Glomerular visceral epithelial cell (primary cell): Measurements from ENCODE around the gene NUDCD3.

ENCODE experiments used
- DNase-seq: peaks from one replicate; pipeline ENCODE4 v3.0.0-alpha.2; 2016; ENCODE audit errors: extremely low spot score

The NUDCD3 gene

DNA sequence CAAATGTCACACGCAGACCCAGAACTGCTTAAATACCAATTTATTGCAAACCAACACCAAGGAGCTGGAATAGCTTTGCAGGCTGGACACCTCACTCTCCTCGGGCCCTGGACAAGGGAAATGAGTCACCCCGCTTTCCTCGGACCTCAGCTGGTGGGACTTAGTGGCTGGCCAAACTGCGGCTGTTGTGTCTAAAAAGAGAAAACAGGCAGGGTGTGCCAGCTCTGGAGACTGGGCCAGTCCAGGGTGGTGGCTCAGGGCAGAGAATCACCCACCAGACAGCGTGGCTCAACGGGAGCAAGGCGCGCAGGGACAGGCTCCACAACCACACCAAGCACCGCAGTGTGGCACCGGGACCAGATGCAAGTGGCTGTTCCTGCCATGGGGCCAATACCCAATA is 106.9 kb downstream of the NUDCD3 start:
- DNase-seq = peak; percentile 76

DNA sequence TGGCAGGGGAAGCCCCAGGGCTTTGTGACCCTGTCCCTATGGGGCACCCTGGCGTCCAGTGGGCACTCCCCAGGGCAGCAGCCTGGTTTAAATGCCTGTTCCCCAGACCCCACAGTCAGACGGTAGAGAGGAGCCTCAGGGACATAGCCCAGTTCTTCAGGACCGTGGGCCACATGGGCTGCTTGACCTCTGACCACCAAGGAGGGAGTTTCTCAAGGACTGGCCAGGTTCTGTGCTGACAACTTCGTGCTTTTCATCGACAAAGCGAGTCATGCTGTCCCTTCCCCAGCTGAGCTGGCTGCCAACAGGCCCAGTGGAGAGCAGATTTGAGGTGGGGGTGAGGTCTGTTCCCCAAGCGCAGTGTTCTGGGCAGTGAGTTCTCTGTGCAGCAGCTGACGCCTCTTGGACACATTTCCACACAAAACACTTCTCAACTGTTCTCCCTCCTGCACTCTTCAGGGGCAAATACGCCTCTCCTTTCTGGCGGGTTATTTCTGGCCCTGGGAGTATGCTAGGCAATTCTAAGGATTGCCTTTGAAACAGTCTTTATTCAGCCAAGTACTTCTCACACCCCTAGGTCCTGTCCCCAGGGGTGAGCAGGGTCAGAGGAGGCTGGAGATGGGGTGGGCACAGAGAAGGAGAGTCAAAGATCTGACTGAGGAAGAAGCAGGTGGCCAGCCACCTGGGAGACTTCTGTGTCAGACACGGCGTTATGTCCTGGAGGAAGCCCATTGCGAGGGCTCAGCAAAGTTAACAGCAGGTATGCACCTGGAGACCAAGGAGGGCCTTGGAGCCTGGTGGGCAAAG is 107.8 kb downstream of the NUDCD3 start:
- no peak for DNase-seq

DNA sequence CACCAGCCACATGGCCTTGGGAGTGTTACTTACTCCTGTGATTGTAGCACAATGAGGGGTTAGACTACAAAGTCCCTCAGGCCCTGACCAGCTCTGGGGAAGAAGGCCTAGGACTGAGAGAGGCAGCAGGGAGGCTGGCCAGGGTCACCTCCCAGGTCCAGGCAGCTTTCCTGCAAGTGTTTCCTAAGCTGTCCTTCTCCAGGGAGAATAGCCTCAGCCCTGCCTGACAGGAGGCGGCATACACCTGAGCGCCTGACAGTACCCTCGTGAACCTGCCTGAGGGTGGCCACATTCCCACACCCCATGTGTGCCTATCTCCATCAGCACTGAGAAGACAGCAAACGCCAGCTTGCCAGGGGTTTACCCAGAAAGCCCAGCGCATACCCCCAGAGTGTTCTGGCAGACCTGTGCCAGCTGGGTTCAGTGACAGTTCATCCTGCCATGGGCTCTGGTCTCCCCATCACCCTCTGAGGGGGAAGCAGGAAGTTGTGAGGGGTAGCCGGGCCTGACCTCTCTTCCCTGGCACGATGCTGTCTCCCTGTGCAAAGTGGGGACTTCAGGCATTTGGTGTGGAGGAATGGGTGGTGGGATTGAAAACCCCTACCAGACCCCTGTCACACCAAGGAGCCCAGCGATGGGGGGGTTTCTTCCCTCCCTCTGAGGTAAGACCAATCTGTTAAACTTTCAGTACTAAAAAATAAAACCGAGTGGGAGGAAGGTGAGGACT is 108.8 kb downstream of the NUDCD3 start:
- no peak for DNase-seq

DNA sequence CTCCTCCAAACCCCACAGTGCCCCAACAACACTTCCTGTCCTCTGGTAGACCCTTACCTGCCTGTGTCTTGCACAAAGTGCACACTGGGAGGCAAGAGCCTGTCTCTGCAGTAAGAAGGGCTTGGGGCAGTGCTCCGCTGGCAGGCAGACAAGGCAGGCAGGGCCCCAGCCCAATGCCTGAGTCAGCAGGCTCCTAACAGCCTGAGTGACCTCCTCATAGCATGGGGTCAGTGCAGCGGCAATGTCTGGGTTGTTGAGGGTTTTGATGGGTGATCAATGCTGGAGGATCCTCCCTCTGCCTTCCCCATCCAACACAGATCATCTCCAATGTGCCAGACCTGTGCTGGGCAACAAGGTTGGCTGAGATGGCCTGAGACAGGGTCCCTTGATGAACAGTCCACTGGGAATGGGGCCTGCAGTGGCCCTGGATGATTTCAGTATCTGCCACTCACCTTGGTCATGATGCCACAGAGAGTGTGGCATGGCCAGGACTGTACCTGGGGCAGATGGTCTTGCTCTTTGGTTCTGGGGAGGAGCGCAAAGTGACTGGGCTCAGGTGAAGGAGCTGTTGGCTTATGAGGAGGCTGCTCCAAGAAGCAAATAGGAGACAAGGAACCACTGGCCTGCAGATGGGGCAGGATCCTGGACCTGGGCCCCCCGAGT is 109.5 kb downstream of the NUDCD3 start:
- no peak for DNase-seq

DNA sequence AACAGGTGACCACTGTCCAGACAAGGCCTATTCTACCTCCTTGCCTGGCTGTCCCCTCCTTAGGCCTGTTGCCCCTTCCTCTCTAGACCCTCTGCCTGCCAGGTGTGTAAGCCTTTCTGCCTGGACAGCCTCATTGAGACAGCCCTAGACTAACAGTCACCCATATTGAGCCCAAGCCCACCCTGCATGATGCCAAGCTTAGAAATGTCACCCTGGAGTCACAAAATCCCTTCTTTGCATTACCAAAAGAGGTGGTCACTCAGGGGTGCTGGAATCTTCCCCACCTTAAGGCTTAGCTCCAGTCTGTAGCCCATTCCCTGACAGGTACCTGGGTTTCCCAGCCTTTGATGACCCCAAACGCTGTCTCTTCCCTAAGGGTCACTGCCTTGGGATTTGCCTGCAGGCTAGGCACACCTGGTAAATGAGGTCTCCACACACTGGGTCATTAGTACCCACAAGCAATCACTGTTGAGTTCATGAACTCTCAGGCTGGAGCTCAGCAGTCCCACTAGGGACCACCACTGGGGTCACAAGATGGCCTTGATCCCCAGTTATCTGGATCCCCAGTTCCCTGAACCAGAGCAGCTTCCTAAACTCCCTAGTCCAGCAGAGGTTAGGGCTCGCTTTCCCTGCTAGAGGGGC is 110.1 kb downstream of the NUDCD3 start:
- no peak for DNase-seq

DNA sequence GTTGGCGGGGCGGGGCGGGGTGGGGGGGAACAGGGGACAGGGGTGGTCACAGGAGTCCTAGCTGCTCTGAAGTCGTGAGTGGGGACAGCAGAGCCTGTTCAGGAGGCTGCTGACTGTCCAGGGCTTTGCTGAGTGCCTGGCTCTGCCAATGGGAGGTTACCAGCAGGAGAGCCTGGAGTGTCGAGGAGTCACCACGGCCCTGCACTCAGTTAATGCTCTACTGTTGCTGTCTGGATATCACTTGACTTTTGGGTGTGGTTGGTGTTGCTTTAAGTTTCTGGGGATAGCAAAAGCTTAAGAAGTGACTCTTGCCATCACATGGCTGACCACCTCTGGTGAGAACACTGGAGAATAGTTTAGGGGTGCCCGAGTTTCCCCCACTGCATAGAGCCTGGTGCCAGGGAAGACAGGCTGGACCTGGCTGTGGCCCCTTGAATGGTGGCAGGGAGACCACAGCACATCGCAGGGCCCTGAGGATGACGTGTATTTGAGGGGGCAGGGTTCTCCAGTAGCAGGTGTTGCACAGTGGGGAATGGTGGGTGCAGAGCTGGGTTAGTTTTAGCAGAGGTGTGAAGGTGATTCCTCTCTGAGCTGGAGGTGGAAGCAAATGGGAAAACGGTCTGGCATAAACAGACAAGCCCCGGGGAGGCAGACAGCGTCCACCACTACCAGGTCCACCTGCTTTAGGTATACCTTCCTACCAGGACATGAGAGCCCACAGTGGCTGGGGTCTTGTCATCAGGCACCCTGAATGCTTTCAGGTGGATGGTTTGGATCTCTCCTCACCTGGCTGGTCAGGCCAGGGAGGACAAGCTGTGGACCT is 110.9 kb downstream of the NUDCD3 start:
- peak; percentile 32 for DNase-seq

DNA sequence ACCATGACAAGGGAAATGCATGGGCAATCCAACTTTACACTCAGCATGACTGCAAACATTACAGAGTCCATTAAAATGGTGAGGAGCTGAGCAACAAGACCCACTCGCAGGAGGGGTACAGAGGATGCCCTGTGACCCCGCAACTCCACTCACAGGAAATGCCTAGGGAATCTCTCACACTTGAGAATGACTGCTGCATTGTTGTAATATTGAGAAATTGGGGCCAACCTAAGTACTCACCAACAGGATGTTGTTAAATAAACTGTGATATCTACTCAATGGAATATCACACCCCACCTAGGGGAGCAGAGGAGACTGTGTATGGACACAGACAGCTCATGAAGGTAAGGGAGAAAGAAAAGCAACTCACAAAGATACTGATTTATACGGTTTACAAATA is 111.7 kb downstream of the NUDCD3 start:
- peak; percentile 45 for DNase-seq

DNA sequence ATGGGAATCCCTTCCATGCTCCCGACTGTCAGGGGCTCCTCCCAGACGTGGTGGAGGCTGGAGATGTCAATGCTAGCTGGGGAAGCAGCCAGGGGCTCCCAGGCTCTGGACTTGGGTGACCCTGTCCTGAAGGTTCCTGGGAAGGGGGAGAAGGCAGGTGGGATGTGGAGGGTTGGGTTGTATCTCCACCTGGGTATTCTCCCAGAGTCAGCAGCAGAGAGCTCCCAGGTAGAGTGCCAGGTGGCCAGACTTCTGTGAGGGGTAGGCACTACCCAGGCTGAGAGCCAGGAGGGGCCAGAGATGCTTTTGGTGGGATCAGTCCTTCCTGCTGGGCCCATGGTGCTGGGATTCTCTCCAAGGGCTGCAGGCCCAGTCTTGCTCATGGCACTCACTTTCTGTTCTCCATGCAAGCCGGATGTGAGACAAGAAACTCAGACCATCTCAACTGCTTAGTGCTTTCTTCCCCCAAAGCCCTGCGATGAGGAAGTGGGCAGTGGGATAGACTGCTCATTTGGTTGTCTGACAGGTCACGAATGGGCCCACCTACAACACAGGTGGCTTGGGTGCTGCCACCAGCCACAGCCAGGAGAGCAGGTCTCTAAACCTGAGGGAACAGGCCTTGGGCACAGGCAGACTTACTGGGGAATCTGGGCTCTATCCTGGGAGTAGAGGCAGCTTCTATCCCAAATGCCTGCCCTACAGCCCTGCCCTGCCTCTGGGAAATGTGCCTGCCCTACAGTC is 112.6 kb downstream of the NUDCD3 start:
- DNase-seq = no peak

DNA sequence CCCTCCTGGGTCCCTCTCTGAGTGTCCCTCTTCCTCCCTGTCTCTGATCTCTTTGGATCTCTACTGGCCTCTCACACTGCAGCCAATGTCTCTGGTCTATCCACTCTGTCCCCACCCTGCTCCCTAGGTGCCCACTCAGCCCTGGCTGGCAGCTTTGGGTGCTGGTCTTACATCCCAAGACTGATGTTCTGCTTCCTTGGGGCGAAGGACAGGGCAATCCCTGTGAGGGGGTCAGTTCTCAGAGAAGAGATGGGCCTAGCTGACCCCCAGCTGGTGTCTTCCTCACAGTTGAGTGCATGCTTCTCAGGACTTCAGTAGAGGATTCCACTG is 113.4 kb downstream of the NUDCD3 start:
- no peak for DNase-seq

DNA sequence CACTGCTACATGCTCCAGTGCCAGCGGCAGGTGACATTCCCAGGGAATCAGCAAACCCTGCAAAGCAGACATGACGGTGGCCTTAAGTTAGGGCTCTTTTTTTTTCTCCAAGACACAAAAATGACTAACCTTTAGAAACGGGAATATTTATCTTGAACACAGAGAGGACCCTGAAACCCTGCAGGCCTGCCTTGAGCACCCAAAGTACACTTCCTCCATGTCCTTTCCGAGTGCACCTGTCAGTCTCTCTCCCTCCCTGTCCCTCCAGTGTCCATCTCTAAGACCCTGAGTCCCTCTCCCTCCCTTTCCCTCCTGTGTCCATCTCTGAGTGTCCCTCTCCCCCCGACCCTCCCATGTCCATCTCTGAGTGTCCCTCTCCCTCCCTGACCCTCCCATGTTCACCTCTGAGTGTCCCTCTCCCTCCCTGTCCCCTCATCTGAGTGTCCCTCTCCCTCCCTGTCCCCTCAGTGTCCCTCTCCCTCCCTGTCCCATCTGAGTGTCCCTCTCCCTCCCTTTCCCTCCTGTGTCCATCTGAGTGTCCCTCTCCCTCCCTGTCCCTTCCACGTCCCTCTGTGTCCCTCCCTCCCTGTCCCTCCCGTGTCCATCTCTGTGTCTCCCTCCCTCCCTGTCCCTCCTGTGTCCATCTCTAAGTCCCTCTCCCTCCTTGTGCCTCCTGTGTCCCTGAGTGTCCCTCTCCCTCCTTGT is 113.9 kb downstream of the NUDCD3 start:
- DNase-seq = no peak

DNA sequence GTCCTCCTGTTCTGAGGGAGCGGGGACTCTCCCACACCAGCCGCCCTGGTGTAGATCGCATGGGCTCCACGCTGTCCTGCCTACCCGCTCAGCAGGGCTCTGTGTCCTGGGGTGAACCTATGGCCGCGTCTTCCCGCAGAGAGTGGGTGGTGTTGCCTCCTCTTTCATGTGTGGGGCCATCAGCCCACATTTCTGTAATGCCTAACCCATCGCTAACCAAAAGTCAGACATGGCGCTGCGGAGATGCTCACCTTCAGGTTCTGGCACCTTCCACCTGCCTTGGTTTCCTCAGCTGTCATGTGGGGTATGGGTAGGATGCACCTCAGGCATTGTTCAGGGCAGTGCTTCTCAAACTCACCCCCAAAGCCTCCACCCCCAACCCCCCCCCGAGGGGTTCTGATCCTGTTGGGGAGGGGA is 114.5 kb downstream of the NUDCD3 start:
- DNase-seq = no peak

DNA sequence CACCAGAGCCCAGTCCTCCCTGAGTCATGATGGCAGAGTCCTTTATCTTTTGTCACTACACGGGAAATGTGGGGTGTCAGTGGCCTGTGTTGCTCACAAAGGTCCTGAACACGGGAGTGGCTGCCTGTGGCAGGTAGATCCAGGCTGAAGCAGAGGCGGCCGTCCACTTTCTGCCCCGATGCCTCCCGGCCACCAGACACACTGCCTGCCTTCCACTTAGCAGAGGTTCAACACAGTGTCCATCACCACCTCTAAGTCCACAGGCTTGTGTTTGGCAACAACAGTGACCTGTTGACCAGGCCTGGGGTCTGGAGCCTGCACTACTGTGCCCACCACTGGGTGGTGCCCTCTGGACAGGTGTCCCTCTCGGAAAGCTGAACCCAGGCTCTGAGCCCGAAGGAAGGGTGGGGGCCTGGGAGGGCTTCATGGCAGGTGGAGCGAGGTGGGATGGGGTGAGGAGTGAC is 115.2 kb downstream of the NUDCD3 start:
- DNase-seq = no peak

DNA sequence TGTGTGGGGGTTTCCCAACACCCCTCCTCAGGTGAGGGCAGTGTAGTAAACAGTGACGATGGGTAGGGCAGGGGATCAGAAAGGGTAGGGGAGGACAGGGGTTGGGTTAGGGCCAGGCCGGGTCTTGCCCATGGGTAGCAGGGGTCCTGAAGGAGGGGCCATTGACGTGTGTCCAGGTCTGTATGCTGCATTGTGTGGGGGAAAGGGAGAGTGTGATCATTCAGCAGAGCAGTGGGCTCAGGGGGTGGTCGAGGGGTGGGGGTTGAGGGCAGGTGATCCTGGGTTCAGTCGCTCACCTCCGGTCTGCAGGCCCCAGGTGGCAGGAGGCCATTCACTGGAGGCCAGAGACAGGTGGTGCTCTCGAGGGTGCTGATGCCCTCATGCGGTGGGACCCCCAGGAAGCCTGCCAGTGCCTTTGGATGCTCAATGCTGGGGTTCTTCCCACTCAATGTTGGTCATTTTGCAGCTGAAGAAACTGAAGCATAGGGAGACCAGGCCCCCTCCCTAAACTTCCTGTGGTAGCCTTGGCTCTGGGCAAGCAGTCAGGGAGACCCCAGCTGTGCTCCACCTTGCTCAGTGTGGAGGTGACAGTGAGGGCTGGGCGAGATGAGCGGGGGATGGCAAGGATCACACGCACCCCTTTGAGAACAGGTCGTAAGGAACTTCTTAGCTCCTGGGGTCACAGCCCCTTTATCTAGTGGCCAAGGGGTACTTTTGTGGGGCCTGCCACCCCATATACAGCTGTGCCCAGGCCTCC is 116.3 kb downstream of the NUDCD3 start:
- DNase-seq = no peak

DNA sequence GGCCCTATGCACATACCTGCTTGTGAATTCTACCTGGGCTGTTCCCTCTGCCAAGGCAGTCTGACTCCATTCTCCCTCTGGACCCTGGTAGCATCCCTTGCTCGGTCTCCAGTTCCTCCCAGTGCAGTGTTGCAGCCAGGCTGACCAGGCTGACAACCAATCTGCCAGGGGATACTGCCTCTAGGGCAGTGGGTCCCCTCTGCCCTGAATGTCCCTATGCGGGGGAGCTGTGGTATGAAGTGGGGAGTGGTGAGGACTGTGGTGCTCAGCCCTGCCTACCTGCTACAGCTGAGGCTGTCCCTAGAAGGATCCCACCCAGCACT is 117.1 kb downstream of the NUDCD3 start:
- no peak for DNase-seq

DNA sequence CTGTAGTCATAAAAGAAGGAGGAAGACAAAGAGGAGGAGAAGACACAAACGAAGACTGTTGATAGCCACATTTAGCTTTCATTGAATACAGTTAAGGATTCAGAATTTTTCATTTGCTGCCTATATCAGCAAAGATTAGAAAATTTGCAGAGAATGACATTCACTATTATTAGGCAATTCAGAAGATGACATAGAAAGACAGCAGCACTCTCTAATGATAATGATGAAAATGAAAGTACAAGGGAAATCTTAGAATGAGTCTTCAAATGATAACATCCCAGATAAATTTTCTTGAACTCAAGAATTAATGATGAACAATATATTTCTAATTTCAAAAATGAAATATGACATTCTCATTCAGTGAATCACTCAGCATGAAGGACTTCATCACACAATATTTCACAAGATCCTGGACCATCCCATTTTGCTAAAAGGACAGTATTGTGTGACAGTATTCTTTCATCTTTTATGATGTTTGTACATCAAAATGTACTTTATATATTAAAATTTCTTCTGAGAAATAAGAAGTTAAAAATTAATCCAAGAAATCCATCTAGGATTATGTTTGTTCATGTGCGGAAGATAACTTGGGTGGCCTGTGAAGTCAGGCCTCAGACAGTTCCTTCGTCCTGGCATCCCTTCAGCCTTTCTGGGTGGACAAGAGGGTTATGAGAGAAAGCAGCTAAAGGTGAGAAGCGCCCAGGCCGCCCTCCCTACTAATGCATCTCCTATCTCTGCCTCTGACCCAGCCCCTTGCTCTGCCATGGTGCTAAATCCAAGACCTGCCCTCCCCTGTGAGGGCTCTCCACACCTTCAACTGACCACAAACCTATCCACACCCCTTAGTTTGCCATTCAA is 117.7 kb downstream of the NUDCD3 start:
- no peak for DNase-seq

DNA sequence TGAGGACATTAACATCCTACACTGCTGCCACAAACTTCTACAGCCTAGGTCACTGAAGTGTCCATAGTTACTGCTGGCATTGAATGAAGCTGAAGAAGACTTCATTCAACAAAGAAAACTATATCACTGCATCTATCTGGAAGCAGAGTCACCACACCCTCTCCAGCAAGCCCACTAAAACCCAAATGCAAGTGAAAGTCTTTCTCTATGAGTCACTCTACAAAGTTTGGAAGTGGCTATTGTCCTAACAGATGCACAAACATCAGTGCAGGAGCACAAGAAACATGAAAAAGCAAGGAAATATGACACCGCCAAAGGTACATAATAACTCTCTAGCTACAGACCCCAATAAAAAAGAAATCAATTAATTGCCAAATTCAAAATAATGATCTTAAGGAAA is 121.6 kb downstream of the NUDCD3 start:
- no peak for DNase-seq

DNA sequence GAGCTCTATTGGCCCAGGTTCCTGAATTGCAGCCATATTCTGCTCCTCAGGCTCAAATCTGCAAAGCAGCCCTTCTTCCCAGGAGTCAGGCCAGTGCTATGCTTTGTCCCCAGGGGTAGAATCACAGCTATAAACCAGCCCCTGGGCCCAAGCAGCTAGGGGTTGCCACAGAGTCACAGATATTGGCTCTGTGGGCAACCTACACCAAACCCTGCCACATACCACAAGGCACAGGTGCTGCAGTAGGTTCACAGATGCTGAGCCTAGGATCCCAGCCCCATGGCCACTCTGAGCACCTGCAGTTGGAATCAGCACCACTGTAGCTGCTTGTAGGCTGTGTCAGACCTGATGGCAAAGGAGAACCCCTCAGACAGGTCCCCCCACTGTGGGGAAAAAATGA is 122.0 kb downstream of the NUDCD3 start:
- DNase-seq = no peak

DNA sequence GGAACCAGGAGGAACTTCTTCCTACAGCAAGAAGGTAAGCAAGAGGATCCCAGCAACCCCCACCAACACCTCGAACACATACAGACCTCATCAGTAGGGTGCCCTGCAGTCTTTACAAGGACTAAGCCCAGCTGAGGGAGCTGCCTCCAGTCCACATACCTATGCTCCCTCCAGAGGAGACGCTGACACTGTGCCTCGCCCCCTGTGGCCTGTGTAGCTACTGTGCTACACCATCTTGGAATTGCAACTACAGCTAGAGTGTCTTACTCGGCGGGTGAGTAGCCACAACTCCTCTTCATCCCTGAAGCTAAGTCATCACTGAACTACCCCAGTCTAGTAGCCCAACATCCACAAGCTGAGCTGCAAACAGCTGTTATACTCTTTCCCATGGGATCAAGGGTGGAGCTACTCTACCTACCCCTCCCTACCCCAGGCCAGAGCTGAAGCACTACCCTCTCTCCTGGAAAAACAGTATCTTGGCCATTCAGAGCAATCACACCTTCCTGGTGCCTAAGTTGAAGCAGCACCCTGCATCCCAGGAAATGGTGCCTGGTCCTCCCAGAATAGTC is 122.9 kb downstream of the NUDCD3 start:
- no peak for DNase-seq
